HepG2 (cell line): ENCODE results near the gene PSMD1. TPM values are rescaled to one million over a fixed set of nuclear protein-coding genes. Genes with fewer than 3 reads are reported as not detected.

Experiments
- ATF7-NPFF ChIP-seq: sonication (generic); formaldehyde crosslinking; IDR thresholded peaks from 2 replicates; pipeline ENCODE4 v1.8.1; 2023; ENCODE audit warnings: mild to moderate bottlenecking, low read depth, missing genetic modification reagents, moderate library complexity
- CBX5 ChIP-seq: sonication (generic); formaldehyde crosslinking; IDR thresholded peaks from 2 replicates; pipeline ENCODE4 v1.4.0; 2020; ENCODE audit warnings: missing genetic modification reagents, borderline replicate concordance
- DR1 ChIP-seq: sonication (generic); formaldehyde crosslinking; IDR thresholded peaks from 2 replicates; pipeline ENCODE4 v1.8.0; 2021; ENCODE audit warnings: mild to moderate bottlenecking, missing genetic modification reagents, inconsistent platforms
- ELF3 ChIP-seq: IDR thresholded peaks from 2 replicates; pipeline ENCODE4 v1.6.1; 2016; ENCODE audit warnings: missing genetic modification reagents, missing compliant biosample characterization
- ETV5 ChIP-seq: IDR thresholded peaks from 2 replicates; pipeline ENCODE4 v1.6.1; 2018; ENCODE audit warnings: missing biosample characterization, missing genetic modification reagents, inconsistent platforms, borderline replicate concordance
- ETV6 ChIP-seq: sonication (generic); formaldehyde crosslinking; conservative IDR thresholded peaks from 2 replicates; pipeline ENCODE4 v1.4.0; 2020; ENCODE audit warnings: missing genetic modification reagents
- HNRNPLL ChIP-seq: fragments of 200-400 bp; formaldehyde crosslinking; IDR thresholded peaks from 2 replicates; pipeline ENCODE4 v1.6.1; 2017; ENCODE audit warnings: mild to moderate bottlenecking, low read depth, low read length; ENCODE audit not compliant: poor library complexity, severe bottlenecking
- KMT2A ChIP-seq: sonication (generic); formaldehyde crosslinking; IDR thresholded peaks from 2 replicates; pipeline ENCODE4 v1.4.0; 2020; ENCODE audit warnings: missing genetic modification reagents
- NONO ChIP-seq, 2 experiments: fragments of 450-650 bp in 1 of 2; sonication (generic) in 1 of 2; formaldehyde crosslinking in 1 of 2; IDR thresholded peaks in 1 of 2; conservative IDR thresholded peaks in 1 of 2; 2 replicates each; pipeline versions ENCODE4 v1.6.1 to v1.8.0; 2017 to 2022; ENCODE audit warnings: mild to moderate bottlenecking in 1 of 2, missing genetic modification reagents in 1 of 2, moderate library complexity in 1 of 2
- PCBP2 ChIP-seq: fragments of 200-400 bp; formaldehyde crosslinking; optimal IDR thresholded peaks from 2 replicates; pipeline ENCODE3; 2018; ENCODE audit warnings: low read length, low read depth; ENCODE audit not compliant: poor library complexity, severe bottlenecking
- PHF5A ChIP-seq: IDR thresholded peaks from one replicate; pipeline ENCODE4 v1.6.1; 2018; ENCODE audit warnings: low read depth, missing genetic modification reagents; ENCODE audit not compliant: unreplicated experiment
- RFXAP ChIP-seq: sonication (generic); formaldehyde crosslinking; IDR thresholded peaks from 2 replicates; pipeline ENCODE4 v1.4.0; 2020; ENCODE audit warnings: missing genetic modification reagents, borderline replicate concordance
- SAP130 ChIP-seq: IDR thresholded peaks from 2 replicates; pipeline ENCODE4 v1.6.1; 2016; ENCODE audit warnings: low read depth
- SMAD3 ChIP-seq: sonication (generic); formaldehyde crosslinking; IDR thresholded peaks from 2 replicates; pipeline ENCODE4 v1.4.0; 2020; ENCODE audit warnings: missing genetic modification reagents
- SP1 ChIP-seq, 2 experiments: fragments of 450-650 bp in 1 of 2; sonication (generic) in 1 of 2; formaldehyde crosslinking in 1 of 2; IDR thresholded peaks; 2 replicates each; pipeline versions ENCODE4 v1.4.0 to v1.6.1; 2016 to 2020; ENCODE audit warnings: missing genetic modification reagents in 1 of 2
- SRF ChIP-seq: IDR thresholded peaks from 2 replicates; pipeline ENCODE4 v1.6.1; 2011; ENCODE audit warnings: mild to moderate bottlenecking, low read depth, low read length, moderate library complexity
- TEF ChIP-seq: sonication (generic); formaldehyde crosslinking; IDR thresholded peaks from 2 replicates; pipeline ENCODE4 v1.5.0; 2020; ENCODE audit warnings: missing genetic modification reagents
- TERF1 ChIP-seq: sonication (generic); formaldehyde crosslinking; IDR thresholded peaks from 2 replicates; pipeline ENCODE4 v1.8.0; 2022; ENCODE audit warnings: mild to moderate bottlenecking, missing genetic modification reagents, moderate library complexity
- ZBTB21 ChIP-seq: sonication (generic); formaldehyde crosslinking; IDR thresholded peaks from 2 replicates; pipeline ENCODE4 v1.4.0; 2020; ENCODE audit warnings: missing genetic modification reagents
- ZBTB38 ChIP-seq: sonication (generic); formaldehyde crosslinking; IDR thresholded peaks from 2 replicates; pipeline ENCODE4 v1.5.1; 2020; ENCODE audit warnings: mild to moderate bottlenecking, missing genetic modification reagents
- ZBTB39 ChIP-seq: sonication (generic); formaldehyde crosslinking; IDR thresholded peaks from 2 replicates; pipeline ENCODE4 v1.5.0; 2020; ENCODE audit warnings: missing genetic modification reagents
- ZBTB42 ChIP-seq: sonication (generic); formaldehyde crosslinking; IDR thresholded peaks from 2 replicates; pipeline ENCODE4 v1.5.0; 2020; ENCODE audit warnings: mild to moderate bottlenecking, missing genetic modification reagents
- ZBTB7A ChIP-seq: sonication (generic); formaldehyde crosslinking; IDR thresholded peaks from 2 replicates; pipeline ENCODE4 v1.8.0; 2022; ENCODE audit warnings: mild to moderate bottlenecking, missing genetic modification reagents
- ZFYVE20 ChIP-seq: sonication (generic); formaldehyde crosslinking; IDR thresholded peaks from 2 replicates; pipeline ENCODE4 v1.8.0; 2023; ENCODE audit warnings: low read depth, mild to moderate bottlenecking, moderate library complexity, missing genetic modification reagents, borderline replicate concordance
- ZNF335 ChIP-seq: sonication (generic); formaldehyde crosslinking; IDR thresholded peaks from 2 replicates; pipeline ENCODE4 v1.4.0; 2020; ENCODE audit warnings: missing genetic modification reagents
- ZNF569 ChIP-seq: sonication (generic); formaldehyde crosslinking; IDR thresholded peaks from 2 replicates; pipeline ENCODE4 v1.5.0; 2020; ENCODE audit warnings: mild to moderate bottlenecking, missing genetic modification reagents, moderate library complexity, borderline replicate concordance
- ZNF598 ChIP-seq: sonication (generic); formaldehyde crosslinking; IDR thresholded peaks from 2 replicates; pipeline ENCODE4 v1.5.1; 2020; ENCODE audit warnings: mild to moderate bottlenecking, missing genetic modification reagents, borderline replicate concordance
- ZSCAN21 ChIP-seq: sonication (generic); formaldehyde crosslinking; IDR thresholded peaks from 2 replicates; pipeline ENCODE4 v1.8.0; 2022; ENCODE audit warnings: mild to moderate bottlenecking, missing genetic modification reagents, moderate library complexity, borderline replicate concordance
- polyA plus RNA-seq, 8 experiments: library from polyadenylated mRNA; depleted of rRNA in 3 of 8; stranded (reverse) in 7 of 8; unstranded in 1 of 8; fragments of >200 nt; fragmentation: Illumina TruSeq in 4 of 8; extraction: Trizol in 4 of 8; gene quantifications; 2 replicates each; pipeline versions ENCODE4 v1.2.1 to v1.2.3, GENCODE V29; 2011 to 2016; ENCODE audit warnings: low read depth in 4 of 8, missing spikeins in 1 of 8, mixed read lengths in 1 of 8; ENCODE audit not compliant: insufficient read depth in 1 of 8
- total RNA-seq, 5 experiments: library from RNA; depleted of rRNA; stranded (reverse); fragments of >200 nt; fragmentation: Illumina TruSeq; extraction: Trizol; gene quantifications; 2 replicates each; pipeline ENCODE4 v1.2.3, GENCODE V29; 2016; ENCODE audit warnings: low read depth in 1 of 5

The PSMD1 gene
- total and polyA plus RNA-seq, 2 of the 13 experiments (the other 11 are each of a cell fraction or from before 2014, with no cell fraction given): 136 to 191 TPM

GRCh38 chr2:231037202-231037730, 19.4 kb upstream of the PSMD1 start, which contains the start of gene C2orf72 (continued):
- TF ChIP-seq NONO (IDR thresholded peaks at IDR 0.05) (no peak), NONO (CRISPR knock-in tag; conservative IDR thresholded peaks at IDR 0.05) (peak; percentile 52; the same call in 1 of the 2 replicates), ZNF569 (CRISPR knock-in tag) (no peak), ELF3 (CRISPR knock-in tag) (peak; percentile 36; the same call in 1 of the 2 replicates), ETV6 (peak; percentile 33), CBX5 (no peak), SP1 (IDR thresholded peaks at IDR 0.05) (no peak), SP1 (CRISPR knock-in tag; IDR thresholded peaks at IDR 0.05) (no peak), ATF7-NPFF (CRISPR knock-in tag) (peak; percentile 38; the same call in 1 of the 2 replicates), ZBTB39 (CRISPR knock-in tag) (no peak), TEF (CRISPR knock-in tag) (no peak), ZSCAN21 (CRISPR knock-in tag) (peak; percentile 41; the same call in 1 of the 2 replicates), SRF (no peak), DR1 (CRISPR knock-in tag) (no peak), ETV5 (CRISPR knock-in tag) (no peak; the same call in 1 of the 2 replicates), ZFYVE20 (CRISPR knock-in tag) (0 out of 2 replicates have a peak, but pooled peaks have one; percentile 26), SAP130 (CRISPR knock-in tag) (peak; percentile 77), SMAD3 (CRISPR knock-in tag) (no peak), ZNF335 (CRISPR knock-in tag) (no peak), PHF5A (CRISPR knock-in tag) (no peak), HNRNPLL (peak; percentile 57), ZNF598 (CRISPR knock-in tag) (no peak), ZBTB7A (CRISPR knock-in tag) (no peak), RFXAP (CRISPR knock-in tag) (no peak; the same call in 1 of the 2 replicates), ZBTB38 (no peak), KMT2A (CRISPR knock-in tag) (no peak), ZBTB42 (no peak), ZBTB21 (CRISPR knock-in tag) (no peak), PCBP2 (no peak), TERF1 (CRISPR knock-in tag) (no peak)
